GM21529 (cell line): ENCODE data around the gene NFIA.

Experiments
- ATAC-seq: cut with Tn5 transposase; IDR thresholded peaks from one replicate; pipeline ENCODE4 v1.9.1; 2021; ENCODE audit not compliant: unreplicated experiment

NFIA gene

GRCh38 chr1:61322769-61323168, 240.4 kb downstream of the NFIA start:
- no peak for ATAC-seq

- ATAC-seq: no peak
These were observed 241.4 kb downstream of the NFIA start for GRCh38 chr1:61323681-61324328.

- ATAC-seq: no peak
These were observed 244.4 kb downstream of the NFIA start for GRCh38 chr1:61326713-61327112.

- no peak for ATAC-seq
These were observed 245.1 kb downstream of the NFIA start for GRCh38 chr1:61327436-61327835.

GRCh38 chr1:61329556-61329955, 247.2 kb downstream of the NFIA start:
- no peak for ATAC-seq

GRCh38 chr1:61330018-61330417, 247.7 kb downstream of the NFIA start:
- no peak for ATAC-seq

GRCh38 chr1:61330571-61330970, 248.2 kb downstream of the NFIA start:
- ATAC-seq: no peak

GRCh38 chr1:61332196-61332753, 249.9 kb downstream of the NFIA start:
- ATAC-seq: peak; percentile 99

- no peak for ATAC-seq
These were observed 250.4 kb downstream of the NFIA start for GRCh38 chr1:61332796-61333195.

GRCh38 chr1:61334718-61335589, 252.6 kb downstream of the NFIA start:
- no peak for ATAC-seq

GRCh38 chr1:61337037-61337436, 254.7 kb downstream of the NFIA start:
- no peak for ATAC-seq

- no peak for ATAC-seq
These were observed 255.1 kb downstream of the NFIA start for GRCh38 chr1:61337441-61337951.

GRCh38 chr1:61337981-61338848, 255.9 kb downstream of the NFIA start:
- ATAC-seq: no peak

- ATAC-seq: no peak
These were observed 256.5 kb downstream of the NFIA start for GRCh38 chr1:61338899-61339298.

- ATAC-seq: no peak
These were observed 259.1 kb downstream of the NFIA start for GRCh38 chr1:61341426-61341825.

- ATAC-seq: no peak
These were observed 261.5 kb downstream of the NFIA start for GRCh38 chr1:61343734-61344420.

- ATAC-seq: no peak
These were observed 262.3 kb downstream of the NFIA start for GRCh38 chr1:61344696-61345095.

GRCh38 chr1:61348025-61348665, 265.8 kb downstream of the NFIA start:
- ATAC-seq: no peak

- ATAC-seq: no peak
These were observed 270.6 kb downstream of the NFIA start for GRCh38 chr1:61352845-61353435.
